Transverse colon (tissue), 4 donors: ENCODE data around the gene SLC13A3.

ENCODE experiments used
- CTCF ChIP-seq, 5 experiments: fragments of 200-600 bp in 3 of 5; fragments of 450-650 bp in 2 of 5; sonication (generic) in 3 of 5; IDR thresholded peaks; 1 replicate in 2 of 5; 2 replicates in 3 of 5; pipeline ENCODE4 v1.5.1; 2016 to 2017; ENCODE audit warnings: antibody characterized with exemption in 5 of 5, inconsistent platforms in 3 of 5, mild to moderate bottlenecking in 2 of 5, moderate library complexity in 1 of 5
- EP300 ChIP-seq: sonication (generic); formaldehyde crosslinking; IDR thresholded peaks from one replicate; pipeline ENCODE4 v1.6.1; 2017; ENCODE audit warnings: antibody characterized with exemption, low read depth
- POLR2A ChIP-seq: fragments of 450-650 bp; IDR thresholded peaks from one replicate; pipeline ENCODE4 v1.6.1; 2016; ENCODE audit warnings: antibody characterized with exemption, mild to moderate bottlenecking, moderate library complexity
- POLR2AphosphoS5 ChIP-seq, 3 donors: sonication (generic); formaldehyde crosslinking; IDR thresholded peaks; one replicate each; pipeline ENCODE4 v1.6.1; 2016; ENCODE audit warnings: antibody characterized with exemption in 3 of 3

- TF ChIP-seq EP300: no peak
- no peak for TF ChIP-seq POLR2A
- no peak for TF ChIP-seq CTCF (IDR thresholded peaks at IDR 0.05)
- no peak for TF ChIP-seq POLR2AphosphoS5 (IDR thresholded peaks at IDR 0.05)
Observed at GRCh38 chr20:46568570-46569129, 82.6 kb downstream of the SLC13A3 start.
